PC-9 (cell line): ENCODE results near the gene NKPD1. TPM values are rescaled to one million over a fixed set of nuclear protein-coding genes. Genes with fewer than 3 reads are reported as not detected.

Source experiments
- BruUV-seq: library from RNA; stranded (reverse); fragments of 400-500 nt; replicated peaks from 2 replicates; lab custom pipeline; 2021; lab: Mats Ljungman, UMichigan
- CTCF ChIA-PET: fragments of 300-600 bp; sonication (Branson Sonifier 250); formaldehyde crosslinking; loops from one replicate; lab custom pipeline; 2022; ENCODE audit warnings: antibody characterized with exemption; lab: Charles Lee
- POLR2A ChIA-PET: fragments of 300-600 bp; sonication (Branson Sonifier 250); formaldehyde crosslinking; loops from one replicate; lab custom pipeline; 2022; ENCODE audit warnings: antibody characterized with exemption; ENCODE audit not compliant: unreplicated experiment; lab: Charles Lee
- DNase-seq, 2 experiments: peaks; one replicate each; pipeline versions ENCODE4 v3.0.0 to v3.0.0-alpha.2; 2015 to 2022; ENCODE audit warnings: mixed read lengths in 1 of 2
- H2AFZ ChIP-seq: fragments of 200-600 bp; sonication (generic); 2 replicates; pipeline ENCODE4 v1.8.1; 2017; ENCODE audit warnings: antibody characterized with exemption
- H3F3A ChIP-seq: fragments of 200-600 bp; sonication (generic); 2 replicates; pipeline ENCODE4 v1.8.1; 2017; ENCODE audit warnings: antibody characterized with exemption, mild to moderate bottlenecking, low read depth; ENCODE audit not compliant: insufficient read depth
- H3K27ac ChIP-seq: fragments of 200-600 bp; sonication (generic); 2 replicates; pipeline ENCODE4 v1.6.1; 2016; ENCODE audit warnings: mixed run types
- H3K27me3 ChIP-seq: fragments of 200-600 bp; sonication (generic); 2 replicates; pipeline ENCODE4 v1.6.1; 2016; ENCODE audit warnings: low read depth, mixed run types; ENCODE audit not compliant: insufficient read depth
- H3K36me3 ChIP-seq: fragments of 200-600 bp; sonication (generic); 2 replicates; pipeline ENCODE4 v1.6.1; 2016; ENCODE audit warnings: low read depth, mixed run types
- H3K4me1 ChIP-seq: fragments of 200-600 bp; sonication (generic); replicated peaks from 2 replicates; pipeline ENCODE4 v1.6.1; 2016; ENCODE audit warnings: mixed run types; ENCODE audit not compliant: insufficient read depth
- H3K4me2 ChIP-seq: fragments of 200-600 bp; sonication (generic); 2 replicates; pipeline ENCODE4 v1.6.1; 2017; ENCODE audit warnings: mixed run types
- H3K4me3 ChIP-seq: fragments of 200-600 bp; sonication (generic); 2 replicates; pipeline ENCODE4 v1.6.1; 2016; ENCODE audit warnings: mixed run types
- H3K79me2 ChIP-seq: fragments of 200-600 bp; sonication (generic); 2 replicates; pipeline ENCODE4 v1.6.1; 2017; ENCODE audit warnings: low read depth, mixed run types
- H3K9me2 ChIP-seq: fragments of 200-600 bp; sonication (generic); 2 replicates; pipeline ENCODE4 v1.8.1; 2017; ENCODE audit warnings: mild to moderate bottlenecking; ENCODE audit not compliant: insufficient read depth
- H3K9me3 ChIP-seq: fragments of 200-600 bp; sonication (generic); 2 replicates; pipeline ENCODE4 v1.8.1; 2016; ENCODE audit warnings: low read depth; ENCODE audit not compliant: insufficient read depth
- H4K20me1 ChIP-seq: fragments of 200-600 bp; sonication (generic); 2 replicates; pipeline ENCODE4 v1.8.1; 2017; ENCODE audit not compliant: insufficient read depth
- CTCF ChIP-seq: fragments of 200-600 bp; sonication (generic); conservative IDR thresholded peaks from 2 replicates; pipeline ENCODE4 v1.6.1; 2017; ENCODE audit warnings: mixed run types, antibody characterized with exemption, mild to moderate bottlenecking, moderate library complexity
- EZH2 ChIP-seq: fragments of 200-600 bp; sonication (generic); IDR thresholded peaks from 2 replicates; pipeline ENCODE4 v1.8.0; 2017; ENCODE audit warnings: antibody characterized with exemption, low read depth
- intact Hi-C: fragments of 100-400 bp; cut with micrococcal nuclease; formaldehyde crosslinking; loops from one replicate; pipeline ENCODE4 v1.10.0; 2022; ENCODE audit not compliant: unreplicated experiment
- total RNA-seq: library from RNA; stranded (reverse); gene quantifications from 2 replicates; pipeline ENCODE4 v1.2.3, GENCODE V29; 2021

Gene NKPD1
- total RNA-seq, 1 experiment from 2014 or later, result 0.37 TPM

GRCh38 chr19:45146251-45146650 lies 14.5 kb downstream of the NKPD1 start:
- intact Hi-C loops, result no loop called here
- H3K4me1 ChIP-seq, result peaks cover 14% of the 10 kb centered on the region
- H3K79me2 ChIP-seq, result no peaks in the 10 kb centered on the region
- no peak overlapping the region for H3K4me2 ChIP-seq
- peaks cover 26% of the 10 kb centered on the region; the same call in 1 of the 2 replicates for H3F3A ChIP-seq
- DNase-seq, result no peak
- H3K4me3 ChIP-seq, result no peak overlapping the region
- CTCF ChIA-PET, result no interaction called here
- no peaks in the 10 kb centered on the region for H3K27me3 ChIP-seq
- H3K27ac ChIP-seq, result no peak overlapping the region
- no peaks in the 10 kb centered on the region for H3K9me2 ChIP-seq
- POLR2A ChIA-PET, result no interaction called here
- TF ChIP-seq CTCF, result no peak
- TF ChIP-seq EZH2, result no peak
- BruUV-seq, result no TSS peak
- H4K20me1 ChIP-seq, result peaks cover 12% of the 10 kb centered on the region
- H3K9me3 ChIP-seq, result no peaks in the 10 kb centered on the region
- no peaks in the 10 kb centered on the region for H3K36me3 ChIP-seq
- no peak overlapping the region for H2AFZ ChIP-seq

- POLR2A ChIA-PET, result no interaction called here
- peaks cover 19% of the 10 kb centered on the region; the same call in 1 of the 2 replicates for H3F3A ChIP-seq
- no peak for TF ChIP-seq EZH2
- no peak for TF ChIP-seq CTCF
- no peak overlapping the region for H3K27ac ChIP-seq
- H3K4me1 ChIP-seq, result peaks cover 6% of the 10 kb centered on the region
- H3K27me3 ChIP-seq, result no peaks in the 10 kb centered on the region
- BruUV-seq, result no TSS peak
- H3K4me2 ChIP-seq, result no peak overlapping the region
- H3K36me3 ChIP-seq, result no peaks in the 10 kb centered on the region
- H3K9me2 ChIP-seq, result no peaks in the 10 kb centered on the region
- H3K4me3 ChIP-seq, result no peak overlapping the region
- no peak for DNase-seq
- H2AFZ ChIP-seq, result no peak overlapping the region
- no peaks in the 10 kb centered on the region for H3K9me3 ChIP-seq
- no peaks in the 10 kb centered on the region for H3K79me2 ChIP-seq
- CTCF ChIA-PET, result no interaction called here
- intact Hi-C loops, result no loop called here
- peaks cover 9% of the 10 kb centered on the region for H4K20me1 ChIP-seq
Measured at GRCh38 chr19:45145270-45146189, 15.3 kb downstream of the NKPD1 start.

GRCh38 chr19:45144431-45145269 lies 16.1 kb downstream of the NKPD1 start:
- intact Hi-C loops, result no loop called here
- Histone ChIP-seq H3K79me2 (no peaks in the 10 kb centered on the region), H3K27ac (no peak overlapping the region), H3K4me3 (no peak overlapping the region), H3F3A (peaks cover 10% of the 10 kb centered on the region; the same call in 1 of the 2 replicates), H4K20me1 (peaks cover 9% of the 10 kb centered on the region; the same call in 1 of the 2 replicates), H3K9me2 (no peaks in the 10 kb centered on the region), H3K9me3 (no peaks in the 10 kb centered on the region), H2AFZ (no peak overlapping the region), H3K4me2 (no peak overlapping the region), H3K36me3 (no peaks in the 10 kb centered on the region), H3K4me1 (no peaks in the 10 kb centered on the region), H3K27me3 (no peaks in the 10 kb centered on the region)
- TF ChIP-seq EZH2, result no peak
- TF ChIP-seq CTCF, result no peak
- POLR2A ChIA-PET, result no interaction called here
- no peak for DNase-seq
- CTCF ChIA-PET, result no interaction called here
- BruUV-seq, result no TSS peak
